K562 (cell line): Measurements from ENCODE around the gene JUNB. TPM values are rescaled to one million over a fixed set of nuclear protein-coding genes. Genes with fewer than 3 reads are reported as not detected.

ENCODE experiments used
- ATAC-seq: fragments of 200-7000 bp; cut with Tn5 transposase; 3 replicates; pipeline ENCODE4 v1.9.1; 2020; ENCODE audit warnings: moderate library complexity
- BruUV-seq: library from RNA; stranded (reverse); fragments of 400-500 nt; replicated peaks from 2 replicates; lab custom pipeline; 2021; lab: Mats Ljungman, UMichigan
- CTCF ChIA-PET: fragments of 300-600 bp; formaldehyde crosslinking; extraction: SDS; loops from one replicate; lab custom pipeline; 2021; ENCODE audit warnings: low intra/inter-chr PET ratio; lab: Yijun Ruan, JAX
- POLR2A ChIA-PET: fragments of 300-600, 350-650 bp; sonication (Branson Sonifier 250); formaldehyde crosslinking; extraction: SDS; loops from one replicate; lab custom pipeline; 2021; ENCODE audit warnings: antibody characterized with exemption, inconsistent platforms; lab: Yijun Ruan, JAX
- DNase-seq, 4 experiments: peaks; one replicate each; pipeline versions ENCODE4 v3.0.0 to v3.0.0-alpha.2; 2011 to 2018; ENCODE audit warnings: low spot score in 3 of 4, mixed read lengths in 3 of 4; ENCODE audit errors: extremely low read depth in 1 of 4
- FAIRE-seq: peaks from 2 replicates; lab custom pipeline; 2011; peaks lifted over from hg19 to GRCh38; lab: Jason Lieb, UNC
- H2AFZ ChIP-seq: 2 replicates; pipeline ENCODE4 v1.6.0; 2011; ENCODE audit warnings: low read depth, low read length, control low read depth, inconsistent platforms
- H3K27ac ChIP-seq: fragments of 200-600 bp; 3 replicates; pipeline ENCODE4 v1.8.0; 2011; ENCODE audit warnings: low read depth, mild to moderate bottlenecking, control low read depth, inconsistent platforms, low read length, moderate library complexity, mixed read lengths; ENCODE audit errors: extremely low read depth
- H3K27me3 ChIP-seq, 2 experiments: fragments of 300-600 bp in 1 of 2; 2 replicates in 1 of 2; 3 replicates in 1 of 2; pipeline versions ENCODE4 v1.6.0 to v1.8.0; 2011; ENCODE audit warnings: inconsistent platforms in 2 of 2, low read length in 2 of 2, mild to moderate bottlenecking in 1 of 2, mixed read lengths in 1 of 2, moderate library complexity in 1 of 2; ENCODE audit not compliant: control insufficient read depth in 2 of 2, insufficient read depth in 2 of 2
- H3K36me3 ChIP-seq: fragments of 300-600 bp; 3 replicates; pipeline ENCODE4 v1.8.0; 2011; ENCODE audit warnings: mild to moderate bottlenecking, low read length, inconsistent platforms; ENCODE audit not compliant: control insufficient read depth, insufficient read depth
- H3K4me1 ChIP-seq, 2 experiments: fragments of 200-600 bp in 1 of 2; replicated peaks in 1 of 2; 2 replicates in 1 of 2; 3 replicates in 1 of 2; pipeline versions ENCODE4 v1.5.1 to v1.8.0; 2011; ENCODE audit warnings: inconsistent platforms in 2 of 2, low read length in 2 of 2, mild to moderate bottlenecking in 1 of 2, mixed read lengths in 1 of 2, moderate library complexity in 1 of 2; ENCODE audit not compliant: control insufficient read depth in 2 of 2, insufficient read depth in 2 of 2
- H3K4me2 ChIP-seq: 2 replicates; pipeline ENCODE4 v1.6.1; 2011; ENCODE audit warnings: low read length, control low read depth, inconsistent platforms, mixed read lengths; ENCODE audit not compliant: insufficient read depth
- H3K4me3 ChIP-seq: fragments of 200-600 bp; sonication (generic), shearing (Covaris generic); 2 replicates; pipeline ENCODE4 v1.5.1; 2016; ENCODE audit warnings: control low read depth, inconsistent platforms
- H3K79me2 ChIP-seq: fragments of 200-600 bp; 3 replicates; pipeline ENCODE4 v1.8.0; 2011; ENCODE audit warnings: low read length, inconsistent platforms; ENCODE audit not compliant: control insufficient read depth, insufficient read depth
- H3K9ac ChIP-seq, 2 experiments: 2 replicates each; pipeline versions ENCODE4 v1.6.0 to v1.6.1; 2011; ENCODE audit warnings: low read depth in 2 of 2, low read length in 2 of 2, control low read depth in 1 of 2, inconsistent platforms in 1 of 2, mild to moderate bottlenecking in 1 of 2, mixed read lengths in 1 of 2; ENCODE audit not compliant: insufficient read depth in 1 of 2
- H3K9me1 ChIP-seq: one replicate; pipeline ENCODE4 v1.6.0; 2011; ENCODE audit warnings: inconsistent platforms, mild to moderate bottlenecking, low read length, moderate library complexity; ENCODE audit not compliant: control insufficient read depth, insufficient read depth
- H3K9me3 ChIP-seq: replicated peaks from 2 replicates; pipeline ENCODE4 v1.5.1; 2011; ENCODE audit warnings: low read depth, low read length, inconsistent platforms; ENCODE audit not compliant: control insufficient read depth, insufficient read depth
- H4K20me1 ChIP-seq: replicated peaks from 2 replicates; pipeline ENCODE4 v1.6.1; 2011; ENCODE audit warnings: low read length, inconsistent platforms, mixed read lengths; ENCODE audit not compliant: control insufficient read depth, insufficient read depth
- HMBOX1 ChIP-seq: sonication (generic); IDR thresholded peaks from 2 replicates; pipeline ENCODE4 v1.6.1; 2016
- POLR2G ChIP-seq: fragments of 200-400 bp; formaldehyde crosslinking; IDR thresholded peaks from 2 replicates; pipeline ENCODE4 v1.6.1; 2017; ENCODE audit warnings: low read depth, mild to moderate bottlenecking, antibody characterized with exemption, low read length, moderate library complexity
- RBFOX2 ChIP-seq: fragments of 200-400 bp; formaldehyde crosslinking; IDR thresholded peaks from 2 replicates; pipeline ENCODE4 v1.6.1; 2017; ENCODE audit warnings: low read depth, mild to moderate bottlenecking, low read length, moderate library complexity
- SUPT5H ChIP-seq: fragments of 450-650 bp; IDR thresholded peaks from 2 replicates; pipeline ENCODE4 v1.6.1; 2016
- TAF1 ChIP-seq: IDR thresholded peaks from 2 replicates; pipeline ENCODE4 v1.6.1; 2011; ENCODE audit warnings: mild to moderate bottlenecking, low read length, moderate library complexity; ENCODE audit not compliant: insufficient read depth, control insufficient read depth, severe bottlenecking; ENCODE audit errors: extremely low read depth
- TCF7 ChIP-seq: sonication (generic); IDR thresholded peaks from 2 replicates; pipeline ENCODE4 v1.6.1; 2016; ENCODE audit warnings: antibody characterized with exemption, borderline replicate concordance
- ZNF263 ChIP-seq: sonication (generic); formaldehyde crosslinking; IDR thresholded peaks from 2 replicates; pipeline ENCODE4 v1.8.0; 2022; ENCODE audit warnings: mild to moderate bottlenecking, missing genetic modification reagents, borderline replicate concordance
- WGBS: fragments of 100-300 bp; shearing (Covaris generic); methylation state at CpG from one replicate; pipeline ENCODE4 v1.1.6; 2016; ENCODE audit warnings: low coverage, mixed read lengths; ENCODE audit not compliant: insufficient coverage; ENCODE audit errors: missing lambda C conversion rate; 5-methylcytosine and 5-hydroxymethylcytosine counted together
- in situ Hi-C: fragments of 300-500 bp; cut with MboI; formaldehyde crosslinking; loops from 4 replicates; pipeline ENCODE4 v1.15.0; 2018; ENCODE audit warnings: inconsistent platforms, mixed read lengths
- intact Hi-C: fragments of 100-400 bp; cut with micrococcal nuclease; formaldehyde crosslinking; loops from 2 replicates; pipeline ENCODE4 v1.14.2; 2022
- polyA plus RNA-seq, 8 experiments: library from polyadenylated mRNA; depleted of rRNA in 4 of 8; stranded (reverse) in 5 of 8; unstranded in 3 of 8; fragments of >200 nt; fragmentation: Nextera tagmentation in 2 of 8; fragmentation: Illumina TruSeq in 1 of 8; extraction: Ambion mirVana in 2 of 8; extraction: Trizol in 1 of 8; gene quantifications; 2 replicates each; pipeline versions ENCODE4 v1.2.1 to v1.2.3, GENCODE V29; 2011 to 2014; ENCODE audit warnings: inconsistent platforms in 1 of 8, missing spikeins in 1 of 8
- total RNA-seq, 7 experiments: library from RNA; depleted of rRNA in 6 of 7; stranded (reverse); fragments of >200 nt in 6 of 7; fragmentation: Illumina TruSeq in 2 of 7; extraction: Trizol in 2 of 7; gene quantifications; 2 replicates each; pipeline versions ENCODE4 v1.2.1 to v1.2.3, GENCODE V29; 2011 to 2021; ENCODE audit warnings: low replicate concordance in 1 of 7
- TF ChIP-seq, protein P1 (sequence below): sonication (generic); formaldehyde crosslinking; IDR thresholded peaks from 2 replicates; pipeline ENCODE4 v1.8.1; 2023; ENCODE audit warnings: mild to moderate bottlenecking, missing genetic modification reagents

JUNB gene
- total and polyA plus RNA-seq, 9 of the 15 experiments (the other 6 are each of a cell fraction or from before 2014, with no cell fraction given) = 0.23 to 88.1 (median 13.1) TPM

GRCh38 chr19:12748489-12748888 lies 42.8 kb upstream of the JUNB start:
- intact Hi-C loops = no loop called here
- H3K9me3 ChIP-seq = peaks cover 9% of the 10 kb centered on the region
- H4K20me1 ChIP-seq = no peaks in the 10 kb centered on the region
- ATAC-seq = no peak
- CTCF ChIA-PET = interaction anchor here (0.6 kb wide), 1 partner anchor 69 kb away, joined by 3 read pairs; no protein-coding TSS in a partner anchor
- H3K9ac ChIP-seq = no peak overlapping the region
- no peaks in the 10 kb centered on the region for H3K9me1 ChIP-seq
- 0 out of 2 replicates have a peak, but pooled peaks have one; percentile 8 for TF ChIP-seq RBFOX2
- no peak for TF ChIP-seq TCF7
- TF ChIP-seq SUPT5H = peak; percentile 22; the same call in 1 of the 2 replicates
- TF ChIP-seq, all 486 proteins: peak for 2
- Histone ChIP-seq H3K4me3 (no peak overlapping the region), H3K4me1 (peaks cover 0 to 22% of the 10 kb centered on the region in 2 experiments; a peak in 3 of 5 replicates), H3K27ac (no peak overlapping the region), H3K79me2 (no peaks in the 10 kb centered on the region), H2AFZ (no peak overlapping the region), H3K36me3 (peaks cover 41% of the 10 kb centered on the region; the same call in 2 of the 3 replicates), H3K4me2 (no peak overlapping the region), H3K27me3 (peaks cover 20 to 32% of the 10 kb centered on the region in 2 experiments; a peak in 3 of 5 replicates)
- in situ Hi-C loops = no loop called here
- POLR2A ChIA-PET = interaction anchor here (1.4 kb wide), 1 partner anchor 9 kb away, joined by 4 read pairs; no protein-coding TSS in a partner anchor
- FAIRE-seq (no peak), DNase-seq (no peak)
- WGBS = 81% methylated on average over 5 of the region's 6 CpGs
- BruUV-seq = no TSS peak

DNA sequence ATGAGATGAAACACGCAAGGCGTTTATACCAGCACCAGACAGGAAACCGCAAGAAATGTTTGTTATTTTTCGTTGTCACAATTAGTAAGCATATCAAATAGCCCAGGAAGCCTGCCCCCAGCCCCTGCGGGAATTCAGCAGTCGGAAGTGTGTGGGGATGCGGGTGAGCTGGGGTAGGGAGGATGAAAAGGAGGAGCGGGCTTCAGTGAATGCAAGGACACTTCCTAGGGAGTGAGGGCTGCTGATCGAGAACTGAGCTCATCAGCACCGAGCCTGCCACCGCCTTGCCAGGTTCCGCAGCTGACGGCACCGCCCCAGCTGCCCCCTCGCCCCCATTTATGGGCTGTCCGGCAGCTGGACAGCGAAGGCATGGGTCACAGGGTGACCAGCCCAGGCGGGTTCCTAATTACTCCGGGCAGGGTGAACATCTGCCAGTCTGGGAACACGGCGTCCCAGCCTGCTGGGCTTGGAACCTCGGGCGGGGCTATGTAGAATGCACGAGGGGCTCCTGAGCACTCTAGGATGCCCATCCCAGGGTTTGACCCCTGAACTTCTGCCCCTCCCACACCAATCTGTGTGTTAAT lies 41.3 kb upstream of the JUNB start:
- DNase-seq (no peak), FAIRE-seq (no peak), ATAC-seq (no peak)
- Histone ChIP-seq H3K9ac (peak overlapping the region in 1 of 2 experiments; percentile 21; a peak in 2 of 4 replicates), H2AFZ (no peak overlapping the region), H3K9me1 (no peaks in the 10 kb centered on the region), H3K4me2 (no peak overlapping the region), H3K27ac (no peak overlapping the region), H3K79me2 (no peaks in the 10 kb centered on the region), H3K27me3 (peaks cover 20 to 36% of the 10 kb centered on the region in 2 experiments; a peak in 3 of 5 replicates), H3K36me3 (peaks cover 30% of the 10 kb centered on the region; the same call in 2 of the 3 replicates), H3K9me3 (peaks cover 9% of the 10 kb centered on the region), H3K4me3 (no peak overlapping the region), H4K20me1 (no peaks in the 10 kb centered on the region), H3K4me1 (peaks cover 0 to 30% of the 10 kb centered on the region in 2 experiments; a peak in 3 of 5 replicates)
- WGBS = 30% methylated on average over 21 of the region's 24 CpGs
- ChIA-PET CTCF (no interaction called here), POLR2A (interaction anchor here (0.6 to 1.7 kb wide), 3 partner anchors 9 to 13 kb away, joined by 3 to 4 read pairs (median 3); partner anchors contain the start of gene GET3)
- in situ Hi-C loops = no loop called here
- TF ChIP-seq ZNF263 (CRISPR knock-in tag) (peak; percentile 67; the same call in 1 of the 2 replicates), POLR2G (0 out of 2 replicates have a peak, but pooled peaks have one; percentile 40), HMBOX1 (no peak), TAF1 (no peak)
- TF ChIP-seq, protein P1, sequence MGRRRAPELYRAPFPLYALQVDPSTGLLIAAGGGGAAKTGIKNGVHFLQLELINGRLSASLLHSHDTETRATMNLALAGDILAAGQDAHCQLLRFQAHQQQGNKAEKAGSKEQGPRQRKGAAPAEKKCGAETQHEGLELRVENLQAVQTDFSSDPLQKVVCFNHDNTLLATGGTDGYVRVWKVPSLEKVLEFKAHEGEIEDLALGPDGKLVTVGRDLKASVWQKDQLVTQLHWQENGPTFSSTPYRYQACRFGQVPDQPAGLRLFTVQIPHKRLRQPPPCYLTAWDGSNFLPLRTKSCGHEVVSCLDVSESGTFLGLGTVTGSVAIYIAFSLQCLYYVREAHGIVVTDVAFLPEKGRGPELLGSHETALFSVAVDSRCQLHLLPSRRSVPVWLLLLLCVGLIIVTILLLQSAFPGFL (CRISPR knock-in tag) = no peak
- BruUV-seq = no TSS peak
- intact Hi-C loops = no loop called here
